Activated CD4-positive, alpha-beta T cell treated with anti-CD3 and anti-CD28 coated beads, Interleukin-2, amount 50 U/mL, for 4 hours (primary cell): ENCODE measurements around the gene TCF7.

Experiments
- DNase-seq, 2 experiments: peaks; one replicate each; pipeline ENCODE4 v3.0.0-alpha.2; 2020

The TCF7 gene

DNA sequence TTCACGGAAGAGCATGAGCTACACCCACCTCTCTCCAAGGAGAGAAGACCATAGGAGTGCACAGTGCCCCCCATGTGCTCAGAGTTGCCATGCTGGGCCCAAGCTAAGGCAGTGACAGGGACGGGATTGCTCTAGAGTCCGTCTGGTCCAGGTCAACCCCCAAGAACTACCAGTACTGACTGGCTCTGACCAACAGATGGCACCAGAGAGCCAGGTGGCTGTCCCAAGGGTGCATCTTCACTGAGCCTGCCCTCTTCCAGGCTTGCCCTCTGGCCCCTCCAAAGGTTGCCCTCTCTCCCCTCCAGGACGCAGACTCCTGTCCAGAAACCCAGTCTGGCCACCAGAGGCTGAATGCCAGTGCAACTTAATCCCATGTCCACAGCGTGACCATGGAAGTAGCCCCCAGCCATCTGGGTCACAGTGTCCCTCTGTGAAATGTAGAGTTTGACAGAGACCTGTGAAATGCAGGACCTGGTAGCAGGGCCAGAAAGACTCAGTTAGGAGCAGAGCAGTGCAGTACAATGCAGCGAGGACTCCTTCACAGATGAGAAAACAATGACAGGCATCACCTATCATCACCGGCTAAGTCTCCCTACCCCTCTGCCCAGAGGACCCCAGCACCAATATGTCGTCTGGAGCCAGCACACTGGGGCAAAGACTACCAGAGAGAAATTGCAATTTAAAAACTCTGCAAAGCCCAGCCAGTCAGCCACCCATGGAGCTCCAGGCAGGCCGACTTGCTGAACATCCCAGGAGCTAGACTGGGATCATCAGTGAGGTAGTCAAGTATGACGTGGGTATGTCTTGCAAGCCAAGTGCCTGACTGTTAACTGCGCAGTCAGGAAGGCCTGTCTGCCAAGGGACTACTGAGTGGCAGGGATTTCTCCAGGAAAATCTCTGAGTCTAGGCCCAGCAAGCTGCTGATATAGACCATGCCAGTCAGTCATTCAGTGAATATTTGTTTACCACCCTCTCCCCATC, 70.0 kb downstream of the TCF7 start:
- DNase-seq = peak; percentile 72 to 74

GRCh38 chr5:134188092-134188491, 73.6 kb downstream of the TCF7 start:
- DNase-seq = no peak

GRCh38 chr5:134189031-134189430, 74.5 kb downstream of the TCF7 start:
- no peak for DNase-seq

DNA sequence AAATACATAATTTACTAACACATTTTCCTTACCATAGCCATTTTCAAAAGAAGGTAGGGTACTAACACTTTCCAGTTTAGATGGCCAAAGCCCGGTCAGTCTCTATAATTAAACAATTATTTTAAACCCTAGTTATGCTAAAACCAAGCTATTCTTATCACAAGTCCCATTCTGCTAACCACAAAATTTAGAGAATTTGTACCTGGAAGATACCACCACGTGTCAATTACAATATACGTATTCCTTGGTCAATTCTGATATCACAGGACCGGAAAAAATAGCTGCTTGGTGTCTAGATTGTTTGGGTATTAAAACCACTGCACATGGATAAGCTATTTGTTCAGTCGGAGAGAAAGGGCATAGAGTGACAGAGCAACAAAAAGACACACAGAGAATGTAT, 81.2 kb downstream of the TCF7 start:
- no peak for DNase-seq
